Activated CD8-positive, alpha-beta T cell treated with anti-CD3 and anti-CD28 coated beads, Interleukin-2, amount 10 ng/mL, durations not matched to agents 7 days and 5 days (primary cell): ENCODE results near the gene CBFA2T3. TPM values are rescaled to one million over a fixed set of nuclear protein-coding genes. Genes with fewer than 3 reads are reported as not detected.
"Not testable (repeated sequence)": the region's sequence is repeated elsewhere in the genome, so short reads cannot be mapped to it uniquely, and the experiment has no call there.

ENCODE experiments used
- ATAC-seq: fragments of 150-1000 bp; cut with Tn5 transposase; one replicate; pipeline ENCODE4 v1.10.0; 2021; ENCODE audit warnings: moderate library complexity
- CTCF ChIA-PET: fragments of 350-600 bp; sonication (Branson Sonifier 250); formaldehyde crosslinking; loops from one replicate; lab custom pipeline; 2021; ENCODE audit warnings: antibody characterized with exemption; lab: Charles Lee
- POLR2A ChIA-PET: fragments of 350-600 bp; sonication (Branson Sonifier 250); formaldehyde crosslinking; loops from one replicate; lab custom pipeline; 2021; ENCODE audit warnings: antibody characterized with exemption; lab: Charles Lee
- DNase-seq: peaks from one replicate; pipeline ENCODE4 v3.0.0-alpha.2; 2020
- H3K27ac Mint-ChIP-seq: one replicate; pipeline ENCODE4 v1.8.0; 2021; ENCODE audit warnings: mild to moderate bottlenecking, mixed read lengths
- H3K27me3 Mint-ChIP-seq: one replicate; pipeline ENCODE4 v1.8.0; 2021; ENCODE audit warnings: low read depth, mixed read lengths
- H3K36me3 Mint-ChIP-seq: one replicate; pipeline ENCODE4 v1.8.0; 2021; ENCODE audit warnings: low read depth, mixed read lengths
- H3K4me1 Mint-ChIP-seq: one replicate; pipeline ENCODE4 v1.8.0; 2021; ENCODE audit warnings: low read depth, mixed read lengths
- H3K4me3 Mint-ChIP-seq: one replicate; pipeline ENCODE4 v1.8.0; 2021; ENCODE audit warnings: mild to moderate bottlenecking, mixed read lengths
- H3K9me3 Mint-ChIP-seq: one replicate; pipeline ENCODE4 v1.8.0; 2022; ENCODE audit warnings: mixed read lengths; ENCODE audit not compliant: insufficient read depth
- total RNA-seq, 2 experiments: library from RNA; stranded (reverse); gene quantifications; one replicate each; pipeline ENCODE4 v1.2.3, GENCODE V29; 2021

Gene CBFA2T3
- total RNA-seq, 2 experiments from 2014 or later = not detected

DNA sequence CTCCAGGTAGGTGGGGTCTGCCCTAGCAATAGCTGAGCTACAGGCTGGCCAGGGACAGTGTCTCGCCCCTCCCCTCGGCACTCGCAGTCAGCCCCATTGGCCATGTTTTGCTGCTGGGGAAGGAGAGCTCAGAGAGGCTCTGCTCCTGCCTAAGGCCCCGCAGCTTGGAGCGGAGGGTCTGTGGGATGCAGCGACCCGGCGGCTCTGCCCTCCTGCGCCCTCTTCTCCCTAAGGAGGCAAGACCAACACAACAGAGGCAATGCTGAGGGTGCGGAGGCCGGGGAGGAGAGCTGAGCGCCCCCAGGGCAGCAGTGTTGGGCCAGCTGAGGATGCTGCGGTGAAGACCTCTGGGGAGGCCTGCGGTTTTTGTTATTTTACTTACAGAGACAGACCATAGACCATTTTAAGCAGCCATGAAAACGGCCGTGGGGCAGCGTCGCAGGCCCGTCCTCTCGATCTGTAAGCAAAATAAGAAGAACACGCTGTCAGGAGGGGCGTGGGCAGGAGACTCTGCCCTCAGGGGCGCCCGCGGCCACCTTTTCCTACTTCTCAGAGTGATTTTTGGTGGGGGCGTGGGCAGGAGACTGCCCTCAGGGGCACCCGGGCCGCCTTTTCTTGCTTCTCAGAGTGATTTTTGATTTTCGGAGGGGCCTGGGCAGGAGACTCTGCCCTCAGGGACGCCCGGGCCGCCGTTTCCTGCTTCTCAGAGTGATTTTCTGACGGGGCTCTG lies 79.1 kb downstream of the CBFA2T3 start:
- Mint-ChIP-seq H3K4me1 (no peaks in the 10 kb centered on the region), H3K36me3 (no peaks in the 10 kb centered on the region), H3K4me3 (no peak overlapping the region), H3K9me3 (no peaks in the 10 kb centered on the region), H3K27ac (no peak overlapping the region), H3K27me3 (no peaks in the 10 kb centered on the region)
- POLR2A ChIA-PET = no interaction called here
- DNase-seq (no peak), ATAC-seq (no peak)
- CTCF ChIA-PET = no interaction called here

- Mint-ChIP-seq H3K36me3 (no peaks in the 10 kb centered on the region), H3K27me3 (no peaks in the 10 kb centered on the region), H3K27ac (no peak overlapping the region), H3K4me1 (no peaks in the 10 kb centered on the region), H3K4me3 (no peak overlapping the region), H3K9me3 (no peaks in the 10 kb centered on the region)
- ChIA-PET CTCF (no interaction called here), POLR2A (no interaction called here)
- DNase-seq = no peak
- no peak for ATAC-seq
These were observed 80.6 kb downstream of the CBFA2T3 start for GRCh38 chr16:88896238-88897070.

- DNase-seq (no peak), ATAC-seq (no peak)
- H3K36me3 Mint-ChIP-seq = no peaks in the 10 kb centered on the region
- CTCF ChIA-PET = no interaction called here
- POLR2A ChIA-PET = no interaction called here
- no peaks in the 10 kb centered on the region for H3K27me3 Mint-ChIP-seq
- no peak overlapping the region for H3K4me3 Mint-ChIP-seq
- H3K4me1 Mint-ChIP-seq = no peaks in the 10 kb centered on the region
- H3K9me3 Mint-ChIP-seq = no peaks in the 10 kb centered on the region
- H3K27ac Mint-ChIP-seq = no peak overlapping the region
These were observed 81.7 kb downstream of the CBFA2T3 start for GRCh38 chr16:88895335-88895734.

DNA sequence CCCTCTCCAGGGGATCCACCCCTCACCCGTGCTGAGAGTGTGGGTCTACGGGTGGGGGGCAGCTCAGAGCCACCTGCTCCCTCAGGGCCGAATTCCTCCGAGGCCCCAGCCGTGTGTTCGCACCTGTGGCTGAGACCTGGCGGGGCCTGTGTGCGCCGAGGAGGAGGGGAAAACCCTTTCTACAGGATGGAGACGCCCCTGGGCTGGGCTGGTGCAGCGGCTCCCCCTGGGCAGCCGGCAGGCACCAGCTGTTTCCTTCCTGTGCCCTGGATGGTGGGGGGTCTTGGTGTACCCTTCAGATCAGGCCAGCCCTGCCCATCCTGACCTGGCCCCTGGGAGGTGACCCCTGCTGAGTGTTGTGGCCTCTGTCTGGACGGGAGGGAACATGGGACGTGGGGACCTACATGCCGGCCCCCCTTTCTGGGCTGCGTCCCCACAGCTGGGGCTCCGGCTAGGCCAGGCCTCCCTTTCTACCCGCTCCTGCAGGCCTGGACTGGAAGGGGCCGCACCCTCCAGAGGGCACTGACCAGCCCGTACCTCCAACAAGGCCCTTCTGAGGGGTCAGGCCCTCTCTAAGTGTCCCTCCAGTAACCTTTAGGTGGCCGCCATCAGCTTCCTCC lies 82.2 kb downstream of the CBFA2T3 start:
- no peaks in the 10 kb centered on the region for H3K4me1 Mint-ChIP-seq
- no peaks in the 10 kb centered on the region for H3K36me3 Mint-ChIP-seq
- ChIA-PET POLR2A (no interaction called here), CTCF (no interaction called here)
- H3K4me3 Mint-ChIP-seq = no peak overlapping the region
- no peak overlapping the region for H3K27ac Mint-ChIP-seq
- no peaks in the 10 kb centered on the region for H3K9me3 Mint-ChIP-seq
- no peak for DNase-seq
- H3K27me3 Mint-ChIP-seq = no peaks in the 10 kb centered on the region
- ATAC-seq = no peak

DNA sequence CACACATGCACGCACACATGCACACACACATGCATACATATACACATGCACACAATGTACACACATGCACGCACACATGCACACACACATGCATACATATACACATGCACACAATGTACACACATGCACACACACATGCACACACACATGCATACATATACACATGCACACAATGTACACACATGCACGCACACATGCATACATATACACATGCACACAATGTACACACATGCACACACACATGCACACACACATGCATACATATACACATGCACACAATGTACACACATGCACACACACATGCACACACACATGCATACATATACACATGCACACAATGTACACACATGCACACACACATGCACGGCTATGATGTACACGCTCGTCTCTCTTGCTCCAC lies 82.7 kb downstream of the CBFA2T3 start:
- H3K27me3 Mint-ChIP-seq, H3K4me3 Mint-ChIP-seq, H3K4me1 Mint-ChIP-seq, DNase-seq, ATAC-seq, H3K27ac Mint-ChIP-seq, POLR2A ChIA-PET, H3K9me3 Mint-ChIP-seq, H3K36me3 Mint-ChIP-seq, CTCF ChIA-PET: not testable (repeated sequence)

- H3K4me1 Mint-ChIP-seq = no peaks in the 10 kb centered on the region
- H3K4me3 Mint-ChIP-seq = no peak overlapping the region
- no peak overlapping the region for H3K27ac Mint-ChIP-seq
- DNase-seq (no peak), ATAC-seq (no peak)
- POLR2A ChIA-PET = no interaction called here
- H3K9me3 Mint-ChIP-seq = no peaks in the 10 kb centered on the region
- H3K36me3 Mint-ChIP-seq = no peaks in the 10 kb centered on the region
- no peaks in the 10 kb centered on the region for H3K27me3 Mint-ChIP-seq
- CTCF ChIA-PET = no interaction called here
These were observed 83.7 kb downstream of the CBFA2T3 start for GRCh38 chr16:88893127-88893968.

- H3K36me3 Mint-ChIP-seq = no peaks in the 10 kb centered on the region
- ATAC-seq (no peak), DNase-seq (no peak)
- no peaks in the 10 kb centered on the region for H3K27me3 Mint-ChIP-seq
- no peaks in the 10 kb centered on the region for H3K9me3 Mint-ChIP-seq
- H3K27ac Mint-ChIP-seq = no peak overlapping the region
- POLR2A ChIA-PET = no interaction called here
- H3K4me3 Mint-ChIP-seq = no peak overlapping the region
- H3K4me1 Mint-ChIP-seq = no peaks in the 10 kb centered on the region
- CTCF ChIA-PET = no interaction called here
These were observed 84.9 kb downstream of the CBFA2T3 start for GRCh38 chr16:88892065-88892464.

DNA sequence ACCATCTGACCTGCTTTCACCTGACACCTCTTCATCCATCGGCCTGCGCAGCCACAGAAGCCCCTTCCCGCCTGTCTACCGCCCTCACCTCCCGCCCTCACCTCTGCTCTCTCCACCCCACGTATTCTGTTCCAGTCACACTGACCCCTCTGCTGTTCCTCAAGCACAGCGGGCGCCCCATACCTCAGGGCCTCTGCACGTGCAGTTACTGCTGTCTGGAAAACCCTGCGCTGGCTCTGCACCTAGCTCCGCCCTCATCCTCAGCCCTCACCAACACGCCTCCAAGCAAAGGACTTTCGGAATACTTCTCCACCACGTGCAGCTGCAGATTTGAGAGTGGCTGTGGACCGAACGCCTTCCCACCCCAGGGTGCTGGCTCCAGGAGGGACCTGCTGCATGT lies 85.9 kb downstream of the CBFA2T3 start:
- Mint-ChIP-seq H3K9me3 (no peaks in the 10 kb centered on the region), H3K36me3 (no peaks in the 10 kb centered on the region), H3K4me1 (no peaks in the 10 kb centered on the region), H3K27me3 (no peaks in the 10 kb centered on the region), H3K4me3 (no peak overlapping the region), H3K27ac (no peak overlapping the region)
- POLR2A ChIA-PET = no interaction called here
- CTCF ChIA-PET = no interaction called here
- ATAC-seq = no peak
- DNase-seq = no peak

GRCh38 chr16:88889702-88890352 lies 87.2 kb downstream of the CBFA2T3 start:
- not testable (repeated sequence) for H3K27me3 Mint-ChIP-seq, H3K36me3 Mint-ChIP-seq

GRCh38 chr16:88888461-88889387 lies 88.3 kb downstream of the CBFA2T3 start:
- Mint-ChIP-seq H3K4me1 (no peaks in the 10 kb centered on the region), H3K36me3 (no peaks in the 10 kb centered on the region), H3K27me3 (no peaks in the 10 kb centered on the region), H3K4me3 (no peak overlapping the region), H3K9me3 (no peaks in the 10 kb centered on the region), H3K27ac (no peak overlapping the region)
- ChIA-PET POLR2A (no interaction called here), CTCF (no interaction called here)
- ATAC-seq (peak; percentile 14), DNase-seq (no peak)

More at GRCh38 chr16:88889702-88890352, 87.2 kb downstream of the CBFA2T3 start:
- DNase-seq, ATAC-seq, H3K9me3 Mint-ChIP-seq, H3K27ac Mint-ChIP-seq, H3K4me3 Mint-ChIP-seq, POLR2A ChIA-PET, H3K4me1 Mint-ChIP-seq, CTCF ChIA-PET: not testable (repeated sequence)
